Measurements from ENCODE around the gene TMEM17.

TMEM17 gene

GRCh38 chr2:62511636-62512035 lies 5.6 kb upstream of the TMEM17 start:
- no peak for DNase-seq (ENCODE audit: low spot score)

GRCh38 chr2:62506421-62506750 lies 391 bp upstream of the TMEM17 start:
- no peak for DNase-seq (ENCODE audit: low spot score)

- no peak for DNase-seq (ENCODE audit: low spot score)
These were observed 766 bp downstream of the TMEM17 start for GRCh38 chr2:62505109-62505749.

GRCh38 chr2:62504657-62505056 lies 1.3 kb downstream of the TMEM17 start:
- no peak for DNase-seq (ENCODE audit: low spot score)

GRCh38 chr2:62501794-62502500 lies 4.0 kb downstream of the TMEM17 start:
- no peak for DNase-seq (ENCODE audit: low spot score)

- DNase-seq (ENCODE audit: low spot score): no peak
These were observed 4.9 kb downstream of the TMEM17 start for GRCh38 chr2:62501069-62501468.

GRCh38 chr2:62499430-62500060 lies 6.5 kb downstream of the TMEM17 start:
- no peak for DNase-seq (ENCODE audit: low spot score)

GRCh38 chr2:62498739-62499138 lies 7.3 kb downstream of the TMEM17 start:
- no peak for DNase-seq (ENCODE audit: low spot score)

- no peak for DNase-seq (ENCODE audit: low spot score)
These were observed 10.2 kb downstream of the TMEM17 start for GRCh38 chr2:62495761-62496160.

GRCh38 chr2:62492048-62492447 lies 13.9 kb downstream of the TMEM17 start:
- DNase-seq (ENCODE audit: low spot score): no peak

GRCh38 chr2:62489702-62490101 lies 16.3 kb downstream of the TMEM17 start:
- no peak for DNase-seq (ENCODE audit: low spot score)

GRCh38 chr2:62489162-62489561 lies 16.8 kb downstream of the TMEM17 start:
- DNase-seq (ENCODE audit: low spot score): no peak

GRCh38 chr2:62486439-62486765 lies 19.6 kb downstream of the TMEM17 start:
- no peak for DNase-seq (ENCODE audit: low spot score)

- no peak for DNase-seq (ENCODE audit: low spot score)
These were observed 20.1 kb downstream of the TMEM17 start for GRCh38 chr2:62485761-62486438.

- no peak for DNase-seq (ENCODE audit: low spot score)
These were observed 23.2 kb downstream of the TMEM17 start for GRCh38 chr2:62482558-62483352.

GRCh38 chr2:62479917-62480316 lies 26.1 kb downstream of the TMEM17 start:
- no peak for DNase-seq (ENCODE audit: low spot score)

GRCh38 chr2:62478093-62478580 lies 27.9 kb downstream of the TMEM17 start:
- peak; percentile 72 for DNase-seq (ENCODE audit: low spot score)

- DNase-seq (ENCODE audit: low spot score): no peak
These were observed 28.4 kb downstream of the TMEM17 start for GRCh38 chr2:62477573-62477972.

GRCh38 chr2:62475172-62476011 lies 30.6 kb downstream of the TMEM17 start:
- peak; percentile 29 for DNase-seq (ENCODE audit: low spot score)

- DNase-seq (ENCODE audit: low spot score): no peak
These were observed 31.8 kb downstream of the TMEM17 start for GRCh38 chr2:62474176-62474575.

- no peak for DNase-seq (ENCODE audit: low spot score)
These were observed 32.7 kb downstream of the TMEM17 start for GRCh38 chr2:62473246-62473827.

All from kidney tubule cell (primary cell).